Upper lobe of right lung (tissue), 1 donor: ENCODE results near the gene TMEM40. TPM values are rescaled to one million over a fixed set of nuclear protein-coding genes. Genes with fewer than 3 reads are reported as not detected.

Source experiments
- ATAC-seq: fragments of 200-7000 bp; cut with Tn5 transposase; one replicate; pipeline ENCODE4 v1.9.1; 2020; ENCODE audit warnings: mild to moderate bottlenecking, moderate library complexity
- DNase-seq: peaks from one replicate; pipeline ENCODE4 v3.0.0-alpha.2; 2020
- H3K27ac ChIP-seq: fragments of 200-600 bp; one replicate; pipeline ENCODE4 v1.8.0; 2022
- H3K27me3 ChIP-seq: fragments of 200-600 bp; one replicate; pipeline ENCODE4 v1.8.0; 2022; ENCODE audit warnings: mild to moderate bottlenecking
- H3K36me3 ChIP-seq: fragments of 200-600 bp; one replicate; pipeline ENCODE4 v1.8.0; 2022
- H3K4me1 ChIP-seq: fragments of 200-600 bp; one replicate; pipeline ENCODE4 v1.8.0; 2022
- H3K4me3 ChIP-seq: fragments of 200-600 bp; one replicate; pipeline ENCODE4 v1.8.0; 2022; ENCODE audit warnings: mild to moderate bottlenecking
- H3K9me3 ChIP-seq: fragments of 200-600 bp; one replicate; pipeline ENCODE4 v1.8.0; 2022
- CTCF ChIP-seq: fragments of 200-600 bp; IDR thresholded peaks from one replicate; pipeline ENCODE4 v1.8.0; 2022; ENCODE audit warnings: antibody characterized with exemption
- intact Hi-C: fragments of 100-400 bp; cut with DNase I; formaldehyde crosslinking; loops from one replicate; pipeline ENCODE4 v1.11.0; 2022
- long read RNA-seq: library from polyadenylated mRNA; unstranded; transcript quantifications from one replicate; pipeline ENCODE4 v2.0.0, GENCODE V29; 2021
- total RNA-seq: library from RNA; stranded (reverse); fragmentation: NEBNext Ultra II Directional; extraction: Animal tissue kit (Norgen Biotek cat#: 25700); gene quantifications from one replicate; pipeline ENCODE4 v1.2.1, GENCODE V29; 2021
- donor health status: DM: no; HTN: yes; CAD: no; lungs with severe emphysema.

Gene TMEM40
- total RNA-seq: not detected
- long read RNA-seq, partial matches to known transcripts: 0 of 1 reads
- long read RNA-seq, other reads (novel, unspliced or antisense): 0 of 1 reads

GRCh38 chr3:12759097-12759679 is at the start of gene TMEM40:
TSS of gene TMEM40 (minus strand) at chr3:12759259. CDS start at chr3:12749832, 9,427 bp downstream.
- Histone ChIP-seq H3K4me3 (no peak within 1 kb of the TSS), H3K36me3 (no peaks in the 10 kb centered on the region), H3K4me1 (peaks cover 10% of the 10 kb centered on the region), H3K27ac (peak within 1 kb of the TSS; percentile 67), H3K27me3 (no peaks in the 10 kb centered on the region), H3K9me3 (no peaks in the 10 kb centered on the region)
- intact Hi-C loops: no loop called here
- DNase-seq (no peak), ATAC-seq (no peak)
- no peak for TF ChIP-seq CTCF

GRCh38 chr3:12808587-12808986 is 49.5 kb upstream of the TMEM40 start:
- no peaks in the 10 kb centered on the region for H3K9me3 ChIP-seq
- ATAC-seq: no peak
- peaks cover 4% of the 10 kb centered on the region for H3K4me1 ChIP-seq
- no peak overlapping the region for H3K27ac ChIP-seq
- intact Hi-C loops: no loop called here
- H3K4me3 ChIP-seq: no peak overlapping the region
- H3K27me3 ChIP-seq: no peaks in the 10 kb centered on the region
- no peak for DNase-seq
- TF ChIP-seq CTCF: no peak
- H3K36me3 ChIP-seq: no peaks in the 10 kb centered on the region

GRCh38 chr3:12807601-12808359 is 48.7 kb upstream of the TMEM40 start:
- H3K27ac ChIP-seq: peak overlapping the region; percentile 6
- no peak for TF ChIP-seq CTCF

GRCh38 chr3:12807066-12807465 is 48.0 kb upstream of the TMEM40 start:
- ATAC-seq: no peak
- Histone ChIP-seq H3K36me3 (no peaks in the 10 kb centered on the region), H3K27ac (no peak overlapping the region), H3K9me3 (no peaks in the 10 kb centered on the region), H3K27me3 (no peaks in the 10 kb centered on the region), H3K4me3 (no peak overlapping the region), H3K4me1 (peaks cover 4% of the 10 kb centered on the region)
- peak; percentile 26 for DNase-seq
- no peak for TF ChIP-seq CTCF
- intact Hi-C loops: no loop called here

More at GRCh38 chr3:12807601-12808359, 48.7 kb upstream of the TMEM40 start:
- DNase-seq (peak; percentile 27), ATAC-seq (no peak)
- H3K36me3 ChIP-seq: no peaks in the 10 kb centered on the region
- no peak overlapping the region for H3K4me3 ChIP-seq
- H3K4me1 ChIP-seq: peaks cover 4% of the 10 kb centered on the region
- H3K27me3 ChIP-seq: no peaks in the 10 kb centered on the region
- intact Hi-C loops: no loop called here
- H3K9me3 ChIP-seq: no peaks in the 10 kb centered on the region

- no peak overlapping the region for H3K4me3 ChIP-seq
- DNase-seq: peak; percentile 59
These were observed 44.3 kb upstream of the TMEM40 start for GRCh38 chr3:12803371-12803770.

More at GRCh38 chr3:12803371-12803770, 44.3 kb upstream of the TMEM40 start:
- Histone ChIP-seq H3K9me3 (no peaks in the 10 kb centered on the region), H3K27ac (no peak overlapping the region), H3K36me3 (no peaks in the 10 kb centered on the region), H3K4me1 (no peaks in the 10 kb centered on the region), H3K27me3 (no peaks in the 10 kb centered on the region)
- ATAC-seq: no peak
- no peak for TF ChIP-seq CTCF
- intact Hi-C loops: no loop called here
